GM18870 (cell line): ENCODE data around the gene SLC4A8.
"Not testable (repeated sequence)": the region's sequence is repeated elsewhere in the genome, so short reads cannot be mapped to it uniquely, and the experiment has no call there.

Experiments used
- ATAC-seq: cut with Tn5 transposase; IDR thresholded peaks from one replicate; pipeline ENCODE4 v1.9.1; 2021; ENCODE audit warnings: moderate library complexity; ENCODE audit not compliant: unreplicated experiment

Gene SLC4A8

DNA sequence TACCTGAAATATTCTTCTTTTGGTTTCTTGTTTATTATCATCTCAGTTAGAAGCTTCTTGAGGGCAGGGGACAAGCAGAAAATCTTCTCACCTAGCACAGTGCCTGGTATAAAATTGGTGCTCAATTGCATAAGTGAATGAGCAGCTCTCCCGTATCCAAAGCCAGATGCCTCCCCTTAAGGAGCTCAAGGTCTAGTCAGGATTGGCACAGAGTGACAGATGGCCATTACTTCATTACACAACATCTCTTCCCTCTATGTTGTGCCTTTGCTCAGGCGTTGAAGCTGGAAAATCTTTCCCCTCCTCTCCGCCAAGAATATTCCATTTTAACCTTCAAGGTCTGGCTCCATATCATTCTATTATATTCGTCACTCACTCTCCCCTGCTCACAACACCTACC, 3.6 kb downstream of the SLC4A8 start:
- ATAC-seq: no peak

DNA sequence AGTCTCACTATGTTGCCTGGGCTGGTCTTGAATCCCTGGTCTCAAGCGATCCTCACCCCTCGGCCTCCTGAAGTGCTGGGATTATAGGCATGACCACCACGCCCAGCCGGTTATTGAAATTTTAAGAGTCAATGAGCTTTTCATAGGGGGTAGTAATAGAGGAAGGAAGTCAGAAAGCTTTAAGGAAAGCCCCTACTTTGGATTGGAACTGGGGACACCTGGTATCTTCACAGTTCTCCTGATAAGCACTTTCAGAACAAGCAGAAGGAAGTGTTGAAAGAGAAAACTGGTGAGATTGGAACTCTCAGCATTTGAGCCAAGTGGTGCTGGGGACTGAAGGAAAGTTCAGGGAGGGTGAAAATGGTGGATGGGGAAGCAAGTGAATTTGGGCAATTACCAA, 5.1 kb downstream of the SLC4A8 start:
- ATAC-seq: no peak

DNA sequence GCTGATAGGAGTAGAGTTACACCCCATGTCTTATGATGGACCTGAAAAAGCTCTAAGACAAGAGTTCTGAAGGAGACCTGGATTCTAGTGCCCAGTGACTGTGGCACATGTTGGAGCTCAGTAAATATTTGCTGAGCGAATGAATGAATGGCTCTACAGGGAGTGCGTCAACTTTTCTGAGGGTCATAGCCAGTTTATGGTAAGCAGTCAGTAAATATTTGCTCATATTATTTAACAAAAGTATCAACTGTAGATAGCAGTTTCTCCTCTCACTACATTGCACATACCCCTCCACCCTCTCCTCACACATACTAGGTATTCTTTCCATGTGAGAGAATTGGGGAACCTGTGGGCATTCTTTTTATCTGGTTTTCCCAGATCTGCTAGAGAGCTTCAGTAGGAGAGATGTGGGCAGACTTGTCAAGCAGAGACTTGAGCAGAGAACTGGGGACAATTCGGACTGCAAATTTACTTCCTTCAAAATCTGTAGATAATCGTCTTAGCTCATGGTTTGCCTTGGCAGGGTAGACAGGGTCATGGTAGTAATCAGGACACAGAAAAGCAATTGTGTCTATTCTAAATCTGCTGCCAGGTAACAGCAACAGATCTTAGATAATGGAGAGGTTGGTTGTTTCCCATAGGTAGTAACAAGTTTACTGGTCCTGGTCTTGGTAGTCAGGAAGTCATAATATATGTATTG, 5.7 kb downstream of the SLC4A8 start:
- no peak for ATAC-seq

DNA sequence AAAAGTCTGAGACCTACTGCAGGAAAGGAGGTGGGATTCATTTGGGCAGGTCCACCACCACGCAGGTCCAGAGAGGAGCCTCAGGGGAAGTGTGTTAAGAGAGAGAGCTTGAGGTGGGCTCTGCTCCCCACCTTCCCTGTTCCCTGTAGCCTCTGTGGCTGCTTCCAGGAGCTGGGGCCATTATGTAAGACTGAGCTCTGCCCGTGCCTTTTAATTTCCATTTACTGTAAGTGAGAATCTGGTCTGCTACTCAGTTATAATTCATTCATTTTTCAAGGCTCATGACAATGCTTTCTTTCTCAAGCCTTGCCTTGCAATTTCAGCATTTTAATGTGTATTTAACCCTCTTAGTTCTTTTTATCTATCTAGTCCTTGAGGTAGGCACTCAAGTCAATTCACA, 8.3 kb downstream of the SLC4A8 start:
- no peak for ATAC-seq

DNA sequence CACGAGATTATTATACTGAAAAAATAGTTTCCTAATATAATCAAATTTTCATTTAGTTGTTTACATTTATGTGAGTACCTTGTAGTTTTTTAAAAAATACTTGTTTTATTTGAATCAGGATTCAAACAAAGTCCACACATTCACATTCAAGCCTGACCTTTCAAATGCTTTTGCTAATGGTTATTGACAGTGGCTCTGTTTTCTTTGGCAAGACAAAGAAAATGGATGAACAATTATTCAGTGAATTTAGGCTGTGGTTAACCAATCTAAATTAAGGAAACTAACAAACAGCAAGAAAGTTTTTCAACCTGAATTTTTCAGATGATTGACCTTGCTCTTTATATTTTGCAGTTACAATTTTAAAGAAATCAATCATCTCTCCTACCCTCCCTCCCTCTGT, 9.7 kb downstream of the SLC4A8 start:
- ATAC-seq: no peak

DNA sequence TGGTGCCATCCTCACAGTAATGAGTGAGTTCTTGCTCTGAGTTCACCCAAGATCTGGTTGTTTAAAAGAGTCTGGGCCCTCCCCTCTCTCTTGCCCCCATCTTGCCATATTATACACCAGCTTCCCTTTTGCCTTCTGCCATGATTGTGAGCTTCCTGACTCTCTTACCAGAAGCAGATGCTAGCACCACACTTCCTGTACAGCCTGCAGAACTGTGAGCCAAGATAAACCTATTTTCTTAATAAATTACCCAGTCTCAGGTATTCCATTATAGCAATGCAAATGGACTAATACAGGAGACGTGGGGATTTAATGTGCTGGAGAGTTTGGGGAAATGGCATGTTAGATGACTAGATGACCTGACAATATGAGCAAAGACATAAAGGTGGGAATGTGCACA, 12.8 kb downstream of the SLC4A8 start:
- ATAC-seq: no peak

DNA sequence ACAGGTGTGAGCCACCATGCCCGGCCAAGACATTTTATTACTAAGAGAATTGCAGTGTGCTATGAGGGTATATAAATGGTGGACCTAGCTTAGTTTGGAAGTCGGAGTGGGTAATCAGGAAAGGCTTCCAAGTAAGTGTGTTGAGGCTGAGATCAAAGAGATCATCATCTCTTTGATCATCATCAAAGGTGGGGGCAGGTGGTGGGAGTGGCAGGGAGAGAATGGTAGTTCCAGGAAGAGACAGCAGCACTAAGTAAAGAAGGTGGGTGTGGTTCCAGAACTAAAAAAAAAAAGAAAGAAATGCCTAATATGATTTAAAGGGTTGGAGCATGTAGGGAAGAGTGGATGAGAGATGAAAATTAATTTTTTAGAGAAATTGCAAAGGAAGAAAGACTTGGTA, 14.7 kb downstream of the SLC4A8 start:
- ATAC-seq: no peak

DNA sequence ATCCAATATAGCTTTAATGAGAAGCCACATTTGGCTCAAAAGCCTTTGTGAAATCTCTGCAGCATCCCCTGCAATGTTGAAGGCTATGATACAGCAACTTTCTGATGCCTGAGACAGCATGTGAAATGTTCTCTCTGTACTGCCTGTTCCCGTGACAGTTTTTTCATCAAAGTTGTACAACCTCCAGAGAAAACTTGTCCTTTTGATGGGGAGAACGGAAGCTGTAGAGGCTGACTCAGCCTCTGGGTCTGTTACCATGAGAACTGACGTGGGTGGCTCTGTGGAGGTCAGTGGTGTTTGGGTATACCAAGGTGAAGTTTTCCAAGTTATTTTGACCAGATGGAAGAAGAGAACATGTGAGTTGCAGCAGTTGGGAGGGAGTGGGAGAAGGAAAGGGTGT, 17.0 kb downstream of the SLC4A8 start:
- no peak for ATAC-seq

DNA sequence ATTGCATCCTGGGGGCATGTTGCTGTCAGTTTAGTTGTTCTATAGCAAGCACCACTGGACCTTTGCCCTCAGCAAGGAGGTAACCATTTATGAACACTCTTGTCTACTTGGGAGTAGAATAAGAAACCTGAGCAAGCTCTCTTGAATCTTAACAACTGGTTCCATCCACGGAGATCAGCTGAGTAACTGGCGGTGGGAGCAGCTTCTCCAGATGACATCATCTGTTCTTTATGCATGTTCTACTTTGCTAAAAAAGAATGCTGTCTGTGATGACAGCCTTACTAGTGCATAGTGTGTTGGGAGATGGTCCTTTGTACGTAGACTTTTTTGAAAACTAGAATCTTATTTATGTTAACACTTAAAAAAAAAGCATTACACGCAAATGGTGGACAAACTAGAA, 17.7 kb downstream of the SLC4A8 start:
- no peak for ATAC-seq

DNA sequence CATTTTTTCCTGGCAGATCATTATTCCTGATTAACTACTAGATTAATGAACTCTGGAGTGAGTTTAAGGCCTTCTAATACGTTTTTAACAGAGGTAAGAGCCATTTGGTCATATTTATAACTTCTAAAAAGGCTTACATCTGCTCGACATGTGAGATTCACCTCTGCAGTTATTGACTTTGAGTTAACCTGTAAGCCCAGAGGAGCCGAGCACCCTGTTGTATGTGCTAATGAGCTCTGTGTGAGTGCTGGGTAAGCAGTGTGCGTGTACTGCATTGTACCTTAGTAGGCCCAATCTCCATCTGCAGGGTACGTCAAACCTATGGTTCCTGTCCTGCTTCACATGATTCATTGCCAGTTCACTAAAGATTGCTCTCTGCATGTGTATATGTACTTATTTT, 18.9 kb downstream of the SLC4A8 start:
- no peak for ATAC-seq

DNA sequence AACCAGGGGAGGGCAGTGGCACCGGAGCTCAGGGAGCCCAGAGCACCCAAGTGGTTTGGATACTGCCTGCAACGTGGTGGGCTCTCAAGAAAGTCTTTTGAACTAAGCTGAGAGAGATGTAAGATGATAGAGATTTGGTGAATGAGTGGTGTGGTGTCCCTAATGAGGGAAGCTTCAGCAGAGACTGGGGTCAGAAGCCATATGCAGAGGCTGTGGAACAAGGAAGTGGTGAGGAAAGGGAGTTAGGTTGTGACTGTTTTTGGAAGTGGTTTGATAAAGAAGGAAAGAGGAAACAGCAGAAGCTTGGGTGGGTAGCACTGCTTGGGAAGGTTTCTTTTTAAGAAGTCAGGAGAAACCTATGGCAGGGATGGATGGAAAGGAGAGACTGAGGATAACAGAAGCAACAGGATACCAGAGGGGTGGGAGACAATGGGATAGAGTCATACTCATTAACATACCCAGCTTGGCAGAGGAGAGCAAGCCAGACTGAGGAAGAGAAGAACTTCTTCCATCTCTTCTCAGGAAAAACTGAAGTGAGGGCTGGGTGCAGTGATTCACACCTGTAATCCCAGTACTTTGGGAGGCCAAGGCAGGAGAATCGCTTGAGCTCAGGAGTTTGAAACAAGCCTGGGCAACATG, 24.1 kb downstream of the SLC4A8 start:
- ATAC-seq: no peak

DNA sequence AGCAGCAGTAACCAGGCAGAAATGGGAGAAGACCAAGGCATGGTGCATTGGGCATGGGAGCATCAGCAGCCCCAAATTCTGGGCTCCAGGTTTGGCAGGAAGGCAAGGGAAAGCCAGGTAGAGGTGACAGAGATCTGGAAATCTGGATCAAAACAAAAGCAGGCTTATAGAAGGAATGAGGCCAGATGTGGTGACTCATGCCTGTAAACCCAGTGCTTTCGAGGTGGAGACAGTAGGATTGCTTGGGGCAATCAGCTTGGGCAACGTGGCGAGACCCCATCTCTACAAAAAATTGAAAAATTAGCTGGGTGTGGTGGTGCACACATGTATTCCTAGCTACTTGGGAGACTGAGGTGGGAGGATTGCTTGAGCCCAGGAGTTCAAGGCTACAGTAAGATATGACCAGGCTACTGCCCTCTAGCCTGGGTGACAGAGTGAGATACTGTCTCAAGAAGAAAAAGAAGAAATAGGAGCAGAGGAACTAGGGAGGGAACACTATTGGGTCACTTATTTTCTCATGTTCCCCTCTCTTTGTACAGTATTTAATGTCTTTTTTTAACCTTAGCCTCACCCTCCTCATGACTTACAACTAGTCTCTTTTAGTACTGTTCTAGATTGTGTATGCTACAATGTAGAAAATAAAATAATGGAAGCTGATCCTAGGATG, 25.1 kb downstream of the SLC4A8 start:
- ATAC-seq: no peak

DNA sequence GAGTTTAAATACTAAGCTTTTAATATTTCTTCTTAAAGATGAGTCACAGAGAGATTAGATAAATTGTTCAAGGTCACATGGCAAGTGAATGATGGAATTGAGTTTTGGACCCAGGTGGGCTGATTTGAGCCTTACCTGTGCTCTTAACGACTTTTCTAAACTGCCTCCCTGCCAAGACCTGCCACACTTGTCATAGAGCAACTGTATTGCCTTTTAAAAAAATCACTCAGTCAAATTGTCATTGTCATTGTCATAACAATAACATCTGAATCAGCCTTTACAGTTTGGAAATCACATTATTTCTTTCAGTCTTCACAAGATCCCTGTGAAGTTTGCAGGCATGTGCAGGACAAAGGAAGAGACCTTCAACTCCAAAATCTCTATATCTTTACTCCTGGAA, 25.7 kb downstream of the SLC4A8 start:
- ATAC-seq: no peak

DNA sequence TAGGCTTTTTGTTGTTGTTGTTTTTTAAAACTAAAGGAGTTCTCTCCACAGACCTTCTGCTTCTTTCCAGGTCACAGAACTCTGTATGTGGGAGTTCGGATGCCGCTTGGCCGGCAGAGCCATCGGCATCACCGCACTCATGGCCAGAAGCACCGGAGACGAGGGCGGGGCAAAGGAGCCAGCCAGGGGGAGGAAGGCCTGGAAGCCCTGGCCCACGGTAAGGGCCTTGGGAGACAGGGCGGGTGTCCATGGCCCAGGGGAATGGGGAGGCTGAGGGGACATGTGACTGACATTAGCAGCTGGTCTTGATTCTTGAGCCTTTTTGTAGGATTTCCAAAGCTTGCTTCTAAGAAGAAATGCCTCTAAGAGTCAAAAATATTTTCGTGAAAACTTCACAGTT, 26.2 kb downstream of the SLC4A8 start:
- no peak for ATAC-seq

DNA sequence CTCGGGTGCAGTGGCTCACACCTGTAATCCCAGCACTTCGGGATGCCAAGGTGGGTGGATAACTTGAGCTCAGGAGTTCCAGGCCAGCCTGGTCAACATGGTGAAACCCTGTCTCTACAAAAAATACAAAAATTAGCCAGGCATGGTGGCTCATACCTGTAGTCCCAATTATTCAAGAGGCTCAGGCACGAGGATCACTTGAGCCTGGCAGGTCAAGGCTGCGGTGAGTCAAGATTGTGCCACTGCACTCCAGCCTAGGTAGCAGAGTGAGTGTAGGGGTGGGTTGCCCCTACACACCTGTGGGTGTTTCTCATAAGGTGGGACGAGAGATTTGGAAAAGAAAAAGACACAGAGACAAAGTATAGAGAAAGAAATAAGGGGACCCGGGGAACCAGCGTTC, 29.4 kb downstream of the SLC4A8 start:
- not testable (repeated sequence) for ATAC-seq

DNA sequence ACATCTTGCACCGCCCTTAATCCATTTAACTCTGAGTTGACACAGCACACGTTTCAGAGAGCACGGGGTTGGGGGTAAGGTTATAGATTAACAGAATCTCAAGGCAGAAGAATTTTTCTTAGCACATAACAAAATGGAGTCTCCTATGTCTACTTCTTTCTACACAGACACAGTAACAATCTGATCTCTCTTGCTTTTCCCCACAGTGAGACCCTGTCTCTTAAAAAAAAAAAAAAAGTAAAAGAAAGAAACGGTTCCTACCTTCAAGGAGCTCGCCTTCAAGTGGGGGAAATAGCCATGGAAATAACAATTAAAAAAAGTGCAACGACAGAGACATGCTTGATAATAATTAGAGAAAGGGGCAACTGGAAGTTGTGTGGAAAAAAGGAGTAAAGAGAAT, 30.4 kb downstream of the SLC4A8 start:
- not testable (repeated sequence) for ATAC-seq

DNA sequence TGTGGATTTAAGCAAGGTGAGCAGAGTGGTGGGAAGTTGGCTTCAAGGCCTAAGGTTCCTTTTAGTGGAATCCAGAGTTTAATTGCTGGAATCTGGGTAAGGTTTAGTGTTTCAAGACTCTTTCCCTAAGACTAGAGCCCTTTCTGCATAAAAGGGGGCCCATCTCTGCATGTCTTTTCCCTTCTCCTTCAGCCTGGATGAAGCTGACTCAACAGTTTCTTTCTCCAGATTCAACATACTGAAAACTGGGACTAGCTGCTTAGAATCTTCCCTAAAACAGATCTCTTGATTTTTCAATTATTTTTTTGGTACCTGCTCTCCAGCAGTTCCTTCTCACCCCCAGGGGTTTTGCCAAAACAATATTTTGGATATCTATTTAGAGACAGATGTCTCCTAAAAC, 34.0 kb downstream of the SLC4A8 start:
- no peak for ATAC-seq

DNA sequence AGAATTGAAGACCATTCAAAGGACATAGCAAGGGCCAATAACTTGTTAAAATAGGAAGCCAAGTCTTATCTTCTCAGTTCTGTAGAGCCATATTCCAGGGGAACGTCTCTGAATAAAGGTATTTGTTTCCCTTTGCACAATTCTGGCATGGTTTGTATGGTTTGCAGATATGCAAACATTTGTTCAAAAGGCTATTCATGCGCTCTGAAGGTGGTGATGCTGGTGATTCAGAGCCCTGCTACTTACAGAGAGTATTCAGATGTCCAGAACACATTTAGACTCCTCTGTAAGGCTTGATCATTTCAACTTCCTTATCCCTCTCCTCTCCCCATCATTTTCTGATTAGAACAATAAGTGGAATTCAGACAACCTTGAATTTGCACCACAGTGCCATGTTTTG, 35.9 kb downstream of the SLC4A8 start:
- no peak for ATAC-seq

DNA sequence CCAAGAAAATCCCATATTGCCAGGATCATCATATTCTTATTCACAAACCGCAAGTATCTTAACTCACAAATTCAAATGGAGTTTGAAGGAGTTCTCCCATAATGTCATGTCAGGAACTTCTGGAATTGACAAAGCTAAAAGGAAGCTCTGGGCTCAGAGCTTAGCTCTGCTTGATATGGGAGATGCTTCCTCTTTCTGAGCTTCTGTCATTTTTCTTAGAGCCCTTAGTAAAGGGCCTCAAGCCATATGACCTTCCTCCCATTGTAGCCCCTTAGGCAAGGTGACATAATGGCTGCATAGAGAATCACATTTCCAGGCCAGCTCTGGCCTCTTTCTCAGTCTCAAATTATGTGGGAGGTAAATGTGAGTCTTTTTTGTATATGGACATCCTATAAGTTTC, 40.9 kb downstream of the SLC4A8 start:
- ATAC-seq: no peak

DNA sequence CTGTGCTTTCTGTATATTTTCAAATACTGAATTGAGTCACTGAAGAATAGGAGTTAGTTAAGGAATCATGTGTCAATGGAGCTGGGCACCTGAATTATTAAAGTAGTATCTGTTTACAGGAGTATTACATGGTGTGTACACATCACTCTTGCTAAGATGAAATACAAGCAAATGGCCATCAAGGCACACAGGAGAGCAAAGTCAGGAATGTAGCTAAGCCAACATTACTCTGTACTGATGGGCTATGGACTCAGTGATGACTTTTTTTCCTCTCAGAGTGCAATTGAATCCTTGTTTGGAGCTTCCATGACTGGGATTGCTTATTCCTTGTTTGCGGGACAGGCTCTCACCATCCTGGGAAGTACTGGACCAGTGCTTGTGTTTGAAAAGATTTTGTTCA, 45.5 kb downstream of the SLC4A8 start:
- ATAC-seq: no peak

DNA sequence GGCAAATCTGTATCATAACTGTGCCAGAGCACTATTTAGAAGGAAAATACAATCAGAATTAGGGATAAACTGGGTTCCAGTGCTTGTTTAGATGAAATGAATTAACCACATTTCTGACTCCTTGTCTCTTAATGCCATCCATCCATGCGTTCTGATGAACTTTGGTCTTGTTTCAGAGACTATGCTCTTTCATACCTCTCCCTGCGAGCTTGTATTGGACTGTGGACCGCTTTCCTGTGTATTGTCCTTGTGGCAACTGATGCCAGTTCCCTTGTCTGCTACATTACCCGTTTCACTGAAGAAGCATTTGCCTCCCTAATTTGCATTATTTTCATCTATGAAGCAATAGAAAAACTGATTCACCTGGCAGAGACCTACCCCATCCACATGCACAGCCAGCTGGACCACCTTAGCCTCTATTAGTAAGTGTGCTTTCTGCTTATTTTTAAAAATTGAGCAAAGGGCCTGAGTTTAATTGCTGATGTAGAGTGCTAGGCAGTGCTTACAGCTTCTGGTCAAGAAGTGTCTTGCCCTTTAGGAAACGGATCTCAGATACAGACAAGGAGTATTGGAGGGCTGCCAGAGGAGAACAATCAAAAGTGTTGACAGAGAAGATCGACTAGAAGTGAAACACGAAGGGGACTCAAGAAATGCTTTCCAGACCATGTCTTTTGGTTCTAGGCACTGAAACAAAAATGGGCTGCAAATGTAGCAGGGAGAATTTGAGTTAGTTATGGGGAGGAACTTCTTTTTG, 46.7 kb downstream of the SLC4A8 start:
- no peak for ATAC-seq

DNA sequence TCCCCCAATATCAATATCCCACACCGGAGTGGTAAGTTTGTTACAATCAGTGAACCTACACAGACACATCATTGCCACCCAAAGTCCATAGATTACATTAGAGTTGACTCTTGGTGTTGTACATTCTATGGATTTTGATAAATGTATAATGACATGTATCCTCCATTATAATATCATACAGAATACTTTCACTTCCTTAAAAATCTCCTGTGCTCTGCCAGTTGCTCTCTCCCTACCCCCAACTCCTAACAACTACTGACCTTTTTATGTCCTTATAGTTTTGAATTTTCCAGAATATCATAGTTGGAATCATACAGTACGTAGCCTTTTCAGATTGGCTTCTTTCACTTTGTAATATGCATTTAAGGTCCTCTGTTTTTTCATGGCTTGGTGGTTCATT, 48.4 kb downstream of the SLC4A8 start:
- no peak for ATAC-seq
